RWPE2 (cell line): ENCODE measurements around the gene MEF2B.

Experiments used
- ATAC-seq: fragments of 200-7000 bp; cut with Tn5 transposase; 3 replicates; pipeline ENCODE4 v1.9.1; 2021; ENCODE audit warnings: low read depth
- DNase-seq: peaks from one replicate; pipeline ENCODE4 v3.0.0-alpha.2; 2020; ENCODE audit warnings: low spot score
- H3K27ac ChIP-seq: fragments of 450-650 bp; 2 replicates; pipeline ENCODE4 v1.5.1; 2017; ENCODE audit warnings: mild to moderate bottlenecking; ENCODE audit not compliant: poor library complexity, severe bottlenecking
- H3K27me3 ChIP-seq: fragments of 250-450 bp; sonication (Bioruptor Pico); 2 replicates; pipeline ENCODE4 v1.5.1; 2021; ENCODE audit warnings: mild to moderate bottlenecking, moderate library complexity; ENCODE audit not compliant: insufficient read depth, poor library complexity, severe bottlenecking
- H3K36me3 ChIP-seq: fragments of 250-450 bp; sonication (Bioruptor Pico); 2 replicates; pipeline ENCODE4 v1.5.1; 2020; ENCODE audit warnings: low read depth, mild to moderate bottlenecking, moderate library complexity
- H3K4me1 ChIP-seq: fragments of 250-450 bp; sonication (Bioruptor Pico); 2 replicates; pipeline ENCODE4 v1.5.1; 2021; ENCODE audit warnings: mild to moderate bottlenecking, moderate library complexity; ENCODE audit not compliant: insufficient read depth, poor library complexity, severe bottlenecking
- H3K4me3 ChIP-seq: fragments of 250-450 bp; sonication (Bioruptor Pico); 2 replicates; pipeline ENCODE4 v1.5.1; 2021; ENCODE audit warnings: mild to moderate bottlenecking, moderate library complexity; ENCODE audit not compliant: severe bottlenecking
- H3K9me3 ChIP-seq: fragments of 250-450 bp; sonication (Bioruptor Pico); 2 replicates; pipeline ENCODE4 v1.5.1; 2021; ENCODE audit warnings: mild to moderate bottlenecking, moderate library complexity; ENCODE audit not compliant: severe bottlenecking
- TF ChIP-seq, protein P1 (sequence below): fragments of 450-650 bp; IDR thresholded peaks from one replicate; pipeline ENCODE4 v1.5.1; 2017; ENCODE audit warnings: mild to moderate bottlenecking, moderate library complexity; ENCODE audit not compliant: poor library complexity, severe bottlenecking

MEF2B gene

DNA sequence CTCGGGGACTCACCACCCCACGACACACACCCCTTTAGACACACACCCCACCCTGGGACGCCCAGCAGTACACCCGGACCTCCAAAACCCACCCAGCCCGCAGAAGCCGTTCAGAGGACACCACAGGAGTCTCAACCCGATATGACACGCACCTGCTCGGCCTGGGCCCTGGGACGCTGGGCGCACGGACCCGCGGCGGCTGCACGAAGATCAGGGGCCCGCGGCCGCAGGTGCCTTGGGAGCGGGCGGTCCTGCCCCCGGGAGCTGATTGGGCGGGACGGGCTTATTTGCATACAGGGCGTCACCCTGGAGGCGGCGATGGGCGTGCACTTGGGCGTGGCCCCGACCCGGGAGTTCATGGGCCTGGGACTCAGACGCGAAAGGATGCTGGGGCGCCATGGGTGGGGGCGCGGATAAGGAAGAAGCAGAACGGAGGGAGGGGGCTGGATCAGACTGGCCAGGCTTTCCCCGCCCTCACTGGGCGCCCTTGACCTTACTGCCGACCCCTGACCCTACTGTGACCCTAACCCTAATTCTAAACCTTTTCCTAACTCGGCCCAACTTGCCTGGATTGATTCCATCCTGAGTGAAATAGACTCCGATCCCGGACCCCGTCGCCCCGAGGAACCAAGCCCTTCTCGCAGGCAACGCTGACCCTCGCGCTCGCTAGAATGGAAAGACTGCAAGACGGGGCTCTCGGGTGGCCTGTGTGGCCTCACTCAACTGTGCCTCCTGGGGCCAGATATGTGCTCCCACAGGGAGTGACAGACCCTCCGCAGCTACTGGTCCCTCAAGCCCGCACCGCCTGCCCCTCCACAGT is at the start of gene MEF2B:
TSS of gene MEF2B (minus strand) at position 211 of the 820 bp plus-strand sequence. CDS start 19,528 bp downstream, outside the sequence.
- Histone ChIP-seq H3K9me3 (no peaks in the 10 kb centered on the region), H3K36me3 (peaks cover 1% of the 10 kb centered on the region; the same call in 1 of the 2 replicates), H3K4me3 (no peak within 1 kb of the TSS), H3K4me1 (no peaks in the 10 kb centered on the region), H3K27me3 (no peaks in the 10 kb centered on the region), H3K27ac (no peak within 1 kb of the TSS)
- TF ChIP-seq, protein P1, sequence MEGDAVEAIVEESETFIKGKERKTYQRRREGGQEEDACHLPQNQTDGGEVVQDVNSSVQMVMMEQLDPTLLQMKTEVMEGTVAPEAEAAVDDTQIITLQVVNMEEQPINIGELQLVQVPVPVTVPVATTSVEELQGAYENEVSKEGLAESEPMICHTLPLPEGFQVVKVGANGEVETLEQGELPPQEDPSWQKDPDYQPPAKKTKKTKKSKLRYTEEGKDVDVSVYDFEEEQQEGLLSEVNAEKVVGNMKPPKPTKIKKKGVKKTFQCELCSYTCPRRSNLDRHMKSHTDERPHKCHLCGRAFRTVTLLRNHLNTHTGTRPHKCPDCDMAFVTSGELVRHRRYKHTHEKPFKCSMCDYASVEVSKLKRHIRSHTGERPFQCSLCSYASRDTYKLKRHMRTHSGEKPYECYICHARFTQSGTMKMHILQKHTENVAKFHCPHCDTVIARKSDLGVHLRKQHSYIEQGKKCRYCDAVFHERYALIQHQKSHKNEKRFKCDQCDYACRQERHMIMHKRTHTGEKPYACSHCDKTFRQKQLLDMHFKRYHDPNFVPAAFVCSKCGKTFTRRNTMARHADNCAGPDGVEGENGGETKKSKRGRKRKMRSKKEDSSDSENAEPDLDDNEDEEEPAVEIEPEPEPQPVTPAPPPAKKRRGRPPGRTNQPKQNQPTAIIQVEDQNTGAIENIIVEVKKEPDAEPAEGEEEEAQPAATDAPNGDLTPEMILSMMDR = no peak
- ATAC-seq = peak; percentile 81
- no peak for DNase-seq

DNA sequence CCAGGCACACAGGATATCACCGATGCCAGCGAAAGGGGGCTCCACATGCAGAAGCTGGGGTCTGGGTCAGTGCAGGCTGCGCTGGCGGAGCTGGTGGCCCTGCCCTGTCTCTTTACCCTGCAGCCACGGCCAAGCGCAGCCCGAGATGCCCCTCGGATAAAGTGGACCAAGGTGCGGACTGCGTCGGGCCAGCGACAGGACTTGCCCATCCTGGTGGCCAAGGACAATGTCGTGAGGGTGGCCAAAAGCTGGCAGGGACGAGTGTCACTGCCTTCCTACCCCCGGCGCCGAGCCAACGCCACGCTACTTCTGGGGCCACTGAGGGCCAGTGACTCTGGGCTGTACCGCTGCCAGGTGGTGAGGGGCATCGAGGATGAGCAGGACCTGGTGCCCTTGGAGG is 48.8 kb upstream of the MEF2B start:
- Histone ChIP-seq H3K4me1 (no peaks in the 10 kb centered on the region), H3K36me3 (no peaks in the 10 kb centered on the region), H3K27ac (no peak overlapping the region), H3K27me3 (peaks cover 5% of the 10 kb centered on the region), H3K9me3 (no peaks in the 10 kb centered on the region), H3K4me3 (no peak overlapping the region)
- TF ChIP-seq, protein P1 = no peak
- ATAC-seq (no peak), DNase-seq (no peak)

DNA sequence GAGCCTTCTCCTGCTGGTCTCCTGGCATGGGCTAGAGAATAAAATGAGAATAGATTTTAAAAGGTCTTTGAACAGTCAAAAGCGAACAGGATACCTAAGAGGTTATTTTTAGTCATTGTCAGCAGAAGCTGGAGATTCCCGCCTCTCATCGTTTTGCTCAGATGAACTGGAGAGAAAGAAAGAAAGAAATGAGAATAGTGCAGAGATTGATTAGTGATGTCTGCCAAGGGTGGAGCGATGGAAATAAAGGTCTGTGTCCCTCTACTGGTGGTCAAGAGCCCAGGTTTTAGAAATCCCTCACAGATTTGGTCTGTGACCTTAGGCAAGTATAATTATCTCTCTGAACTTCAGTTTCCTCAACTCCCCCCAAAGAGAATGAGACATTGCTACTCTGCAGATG is 47.0 kb upstream of the MEF2B start:
- DNase-seq (no peak), ATAC-seq (no peak)
- H3K9me3 ChIP-seq = no peaks in the 10 kb centered on the region
- TF ChIP-seq, protein P1 = no peak
- H3K36me3 ChIP-seq = no peaks in the 10 kb centered on the region
- H3K4me1 ChIP-seq = no peaks in the 10 kb centered on the region
- no peak overlapping the region for H3K27ac ChIP-seq
- H3K27me3 ChIP-seq = peaks cover 15% of the 10 kb centered on the region
- no peak overlapping the region for H3K4me3 ChIP-seq

DNA sequence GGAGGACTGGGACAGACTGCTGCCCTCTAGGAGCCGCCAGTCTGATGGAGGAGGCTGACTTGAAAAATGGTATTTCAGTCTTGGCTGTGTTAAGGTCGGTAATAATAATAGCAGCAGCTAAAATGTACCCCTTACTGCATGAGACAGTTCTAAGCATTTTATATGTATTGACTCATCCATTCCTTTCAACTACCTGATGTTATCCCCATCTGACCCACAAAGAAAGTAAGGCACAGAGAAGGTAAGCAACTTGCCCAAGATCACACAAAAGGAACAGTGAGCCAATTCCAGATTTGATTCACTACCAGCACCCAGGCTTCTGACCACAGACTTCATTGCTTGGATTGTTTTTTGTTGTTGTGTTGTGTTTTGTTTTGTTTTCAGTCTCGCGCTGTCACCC is 45.7 kb upstream of the MEF2B start:
- Histone ChIP-seq H3K36me3 (no peaks in the 10 kb centered on the region), H3K9me3 (no peaks in the 10 kb centered on the region), H3K4me3 (no peak overlapping the region), H3K27ac (no peak overlapping the region), H3K4me1 (no peaks in the 10 kb centered on the region), H3K27me3 (peaks cover 25% of the 10 kb centered on the region)
- TF ChIP-seq, protein P1 = no peak
- ATAC-seq = no peak
- no peak for DNase-seq

DNA sequence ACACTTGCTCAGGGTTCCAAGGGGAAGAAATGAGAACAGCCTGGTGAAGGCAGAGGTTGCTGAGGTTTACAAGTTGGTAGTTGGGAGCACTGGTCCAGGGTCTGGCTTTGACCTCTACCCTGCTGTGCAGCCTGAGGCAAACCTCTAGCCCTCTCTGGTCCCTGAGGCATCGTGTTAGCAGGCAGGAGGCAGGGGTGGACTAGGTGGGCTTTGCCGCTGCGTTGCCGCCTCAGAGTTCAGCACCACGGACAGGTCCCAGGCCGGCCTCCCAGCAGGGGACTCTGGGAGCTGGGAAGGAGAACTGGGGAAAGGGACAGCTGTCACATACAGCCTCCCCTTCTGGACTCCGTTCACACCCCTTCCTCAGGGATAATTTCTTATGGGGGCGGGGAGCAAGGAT is 44.8 kb upstream of the MEF2B start:
- TF ChIP-seq, protein P1 = no peak
- peak; percentile 50; the same call in 1 of the 3 replicates for ATAC-seq
- no peak for DNase-seq
- H3K9me3 ChIP-seq = no peaks in the 10 kb centered on the region
- no peak overlapping the region for H3K27ac ChIP-seq
- H3K36me3 ChIP-seq = no peaks in the 10 kb centered on the region
- no peaks in the 10 kb centered on the region for H3K4me1 ChIP-seq
- peaks cover 25% of the 10 kb centered on the region for H3K27me3 ChIP-seq
- H3K4me3 ChIP-seq = no peak overlapping the region
